Neural cell (in vitro differentiated cells): ENCODE results near the gene STX18. TPM values are rescaled to one million over a fixed set of nuclear protein-coding genes. Genes with fewer than 3 reads are reported as not detected.

Experiments
- H2AFZ ChIP-seq: fragments of 200-600, 300-800 bp; sonication (generic), shearing (Covaris generic); 2 replicates; pipeline ENCODE4 v1.6.0; 2014; ENCODE audit warnings: low read depth, mild to moderate bottlenecking, antibody characterized with exemption, low read length, moderate library complexity
- H3F3A ChIP-seq: fragments of 200-600 bp; shearing (Covaris generic); 2 replicates; pipeline ENCODE4 v1.6.1; 2016; ENCODE audit warnings: mild to moderate bottlenecking, moderate library complexity, mixed read lengths, antibody characterized with exemption, low read length; ENCODE audit not compliant: insufficient read depth, poor library complexity, severe bottlenecking
- H3K27ac ChIP-seq: fragments of 200-600, 300-800 bp; sonication (generic), shearing (Covaris generic); 2 replicates; pipeline ENCODE4 v1.5.1; 2014; ENCODE audit warnings: mild to moderate bottlenecking, low read length, moderate library complexity
- H3K27me3 ChIP-seq: fragments of 300-800, 200-600 bp; sonication (generic), shearing (Covaris generic); 2 replicates; pipeline ENCODE4 v1.6.0; 2014; ENCODE audit warnings: mild to moderate bottlenecking, low read depth, low read length, moderate library complexity; ENCODE audit not compliant: insufficient read depth
- H3K36me3 ChIP-seq: fragments of 300-800, 200-600 bp; sonication (generic), shearing (Covaris generic); 2 replicates; pipeline ENCODE4 v1.5.1; 2014; ENCODE audit warnings: mild to moderate bottlenecking, antibody characterized with exemption, low read length, moderate library complexity; ENCODE audit not compliant: insufficient read depth
- H3K4me2 ChIP-seq: fragments of 300-800, 200-600 bp; sonication (generic), shearing (Covaris generic); 2 replicates; pipeline ENCODE4 v1.6.0; 2014; ENCODE audit warnings: mild to moderate bottlenecking, low read length
- H3K4me3 ChIP-seq: fragments of 300-800, 200-600 bp; sonication (generic), shearing (Covaris generic); 2 replicates; pipeline ENCODE4 v1.5.1; 2014; ENCODE audit warnings: mild to moderate bottlenecking, low read length, moderate library complexity
- H3K79me2 ChIP-seq: fragments of 200-600 bp; shearing (Covaris generic); replicated peaks from 2 replicates; pipeline ENCODE4 v1.6.0; 2014; ENCODE audit warnings: mild to moderate bottlenecking, low read length, moderate library complexity; ENCODE audit not compliant: insufficient read depth
- H3K9ac ChIP-seq: fragments of 300-800, 200-600 bp; sonication (generic), shearing (Covaris generic); 2 replicates; pipeline ENCODE4 v1.6.1; 2016; ENCODE audit warnings: mild to moderate bottlenecking, low read length, mixed read lengths
- H3K9me2 ChIP-seq: fragments of 200-600 bp; shearing (Covaris generic); 2 replicates; pipeline ENCODE4 v1.6.1; 2016; ENCODE audit warnings: mild to moderate bottlenecking, low read length, mixed read lengths; ENCODE audit not compliant: insufficient read depth
- H3K9me3 ChIP-seq: fragments of 200-600, 300-800 bp; sonication (generic), shearing (Covaris generic); 2 replicates; pipeline ENCODE4 v1.6.1; 2016; ENCODE audit warnings: mild to moderate bottlenecking, mixed run types, low read length, moderate library complexity, mixed read lengths
- H4K20me1 ChIP-seq: fragments of 200-600 bp; shearing (Covaris generic); 2 replicates; pipeline ENCODE4 v1.6.1; 2016; ENCODE audit warnings: mild to moderate bottlenecking, mixed run types; ENCODE audit not compliant: insufficient read depth
- CTCF ChIP-seq: fragments of 450-650 bp; IDR thresholded peaks from 2 replicates; pipeline ENCODE4 v1.5.1; 2014; ENCODE audit warnings: antibody characterized with exemption, mild to moderate bottlenecking, moderate library complexity; ENCODE audit not compliant: poor library complexity, severe bottlenecking
- EP300 ChIP-seq: fragments of 450-650 bp; conservative IDR thresholded peaks from 2 replicates; pipeline ENCODE4 v1.6.1; 2014; ENCODE audit warnings: antibody characterized with exemption, mild to moderate bottlenecking, moderate library complexity; ENCODE audit not compliant: poor library complexity, severe bottlenecking
- EZH2 ChIP-seq: fragments of 200-600, 300-800 bp; shearing (Covaris generic), sonication (generic); IDR thresholded peaks from 2 replicates; pipeline ENCODE4 v1.6.1; 2014; ENCODE audit warnings: antibody characterized with exemption, low read length, borderline replicate concordance, mild to moderate bottlenecking; ENCODE audit not compliant: insufficient read depth, poor library complexity, severe bottlenecking
- MXI1 ChIP-seq: fragments of 450-650 bp; conservative IDR thresholded peaks from 2 replicates; pipeline ENCODE4 v1.6.1; 2014; ENCODE audit warnings: antibody characterized with exemption, mild to moderate bottlenecking; ENCODE audit not compliant: poor library complexity, severe bottlenecking
- POLR2AphosphoS5 ChIP-seq: IDR thresholded peaks from 2 replicates; pipeline ENCODE4 v1.6.1; 2012
- RAD21 ChIP-seq: fragments of 450-650 bp; conservative IDR thresholded peaks from 2 replicates; pipeline ENCODE4 v1.6.1; 2014; ENCODE audit warnings: antibody characterized with exemption, mild to moderate bottlenecking, moderate library complexity
- REST ChIP-seq: IDR thresholded peaks from 2 replicates; pipeline ENCODE4 v1.6.1; 2012; ENCODE audit warnings: borderline replicate concordance
- SMC3 ChIP-seq: fragments of 450-650 bp; conservative IDR thresholded peaks from 2 replicates; pipeline ENCODE4 v1.6.1; 2014; ENCODE audit warnings: antibody characterized with exemption, mild to moderate bottlenecking, moderate library complexity; ENCODE audit not compliant: poor library complexity
- TAF1 ChIP-seq: IDR thresholded peaks from 2 replicates; pipeline ENCODE4 v1.6.1; 2012; ENCODE audit warnings: low read depth
- polyA plus RNA-seq: library from polyadenylated mRNA; depleted of rRNA; stranded (reverse); fragments of >200 nt; gene quantifications from 2 replicates; pipeline ENCODE4 v1.2.3, GENCODE V29; 2014

The STX18 gene
- polyA plus RNA-seq, 1 donor from 2014 or later: 64.5 TPM

- Histone ChIP-seq H3K9me2 (no peaks in the 10 kb centered on the region), H3K4me2 (no peak overlapping the region), H3K27me3 (no peaks in the 10 kb centered on the region), H3F3A (no peaks in the 10 kb centered on the region), H3K36me3 (no peaks in the 10 kb centered on the region), H2AFZ (no peak overlapping the region), H4K20me1 (no peaks in the 10 kb centered on the region), H3K79me2 (peaks cover 7% of the 10 kb centered on the region), H3K9ac (no peak overlapping the region), H3K27ac (no peak overlapping the region), H3K9me3 (no peaks in the 10 kb centered on the region), H3K4me3 (no peak overlapping the region)
- TF ChIP-seq RAD21: no peak
- TF ChIP-seq REST: no peak
- no peak for TF ChIP-seq MXI1
- TF ChIP-seq CTCF: no peak
- no peak for TF ChIP-seq EZH2
- no peak for TF ChIP-seq POLR2AphosphoS5
- no peak for TF ChIP-seq EP300
- TF ChIP-seq SMC3: no peak
- TF ChIP-seq TAF1: no peak
Observed at GRCh38 chr4:4501679-4502078, 40.2 kb downstream of the STX18 start.

GRCh38 chr4:4499438-4500123 is 42.3 kb downstream of the STX18 start:
- Histone ChIP-seq H3K27ac (no peak overlapping the region), H3K9me3 (no peaks in the 10 kb centered on the region), H2AFZ (no peak overlapping the region), H3K4me3 (no peak overlapping the region), H3K9ac (no peak overlapping the region), H3K27me3 (no peaks in the 10 kb centered on the region), H3K79me2 (no peaks in the 10 kb centered on the region), H3F3A (no peaks in the 10 kb centered on the region), H3K4me2 (no peak overlapping the region), H3K36me3 (no peaks in the 10 kb centered on the region), H3K9me2 (no peaks in the 10 kb centered on the region), H4K20me1 (no peaks in the 10 kb centered on the region)
- TF ChIP-seq EZH2 (no peak), TAF1 (no peak), EP300 (no peak), REST (no peak)
